LNCAP (cell line): Measurements from ENCODE around the gene TES.

Experiments used
- CTCF ChIP-seq: fragments of 450-650 bp; IDR thresholded peaks from 2 replicates; pipeline ENCODE4 v1.5.1; 2017; ENCODE audit warnings: mild to moderate bottlenecking

The TES gene

GRCh38 chr7:116167177-116167576, 43.2 kb upstream of the TES start:
- TF ChIP-seq CTCF: no peak; the same call in 1 of the 2 replicates

GRCh38 chr7:116169060-116169459, 41.3 kb upstream of the TES start:
- TF ChIP-seq CTCF: no peak

GRCh38 chr7:116170180-116170579, 40.2 kb upstream of the TES start:
- no peak for TF ChIP-seq CTCF

GRCh38 chr7:116171094-116171493, 39.2 kb upstream of the TES start:
- no peak for TF ChIP-seq CTCF

- TF ChIP-seq CTCF: no peak
These were observed 38.0 kb upstream of the TES start for GRCh38 chr7:116172353-116172752.

GRCh38 chr7:116173051-116174028, 37.0 kb upstream of the TES start:
- TF ChIP-seq CTCF: peak; percentile 57

GRCh38 chr7:116176226-116176625, 34.1 kb upstream of the TES start:
- TF ChIP-seq CTCF: no peak
